Fibroblast of skin of abdomen (primary cell): ENCODE results near the gene FAM89B.
"Not testable (repeated sequence)": the region's sequence is repeated elsewhere in the genome, so short reads cannot be mapped to it uniquely, and the experiment has no call there.

Source experiments
- DNase-seq: peaks from one replicate; pipeline ENCODE4 v3.0.0-alpha.2; 2013

Gene FAM89B

GRCh38 chr11:65556470-65557279 is 15.7 kb upstream of the FAM89B start:
- DNase-seq: no peak

GRCh38 chr11:65557280-65558001 is 14.9 kb upstream of the FAM89B start:
- DNase-seq: no peak

DNA sequence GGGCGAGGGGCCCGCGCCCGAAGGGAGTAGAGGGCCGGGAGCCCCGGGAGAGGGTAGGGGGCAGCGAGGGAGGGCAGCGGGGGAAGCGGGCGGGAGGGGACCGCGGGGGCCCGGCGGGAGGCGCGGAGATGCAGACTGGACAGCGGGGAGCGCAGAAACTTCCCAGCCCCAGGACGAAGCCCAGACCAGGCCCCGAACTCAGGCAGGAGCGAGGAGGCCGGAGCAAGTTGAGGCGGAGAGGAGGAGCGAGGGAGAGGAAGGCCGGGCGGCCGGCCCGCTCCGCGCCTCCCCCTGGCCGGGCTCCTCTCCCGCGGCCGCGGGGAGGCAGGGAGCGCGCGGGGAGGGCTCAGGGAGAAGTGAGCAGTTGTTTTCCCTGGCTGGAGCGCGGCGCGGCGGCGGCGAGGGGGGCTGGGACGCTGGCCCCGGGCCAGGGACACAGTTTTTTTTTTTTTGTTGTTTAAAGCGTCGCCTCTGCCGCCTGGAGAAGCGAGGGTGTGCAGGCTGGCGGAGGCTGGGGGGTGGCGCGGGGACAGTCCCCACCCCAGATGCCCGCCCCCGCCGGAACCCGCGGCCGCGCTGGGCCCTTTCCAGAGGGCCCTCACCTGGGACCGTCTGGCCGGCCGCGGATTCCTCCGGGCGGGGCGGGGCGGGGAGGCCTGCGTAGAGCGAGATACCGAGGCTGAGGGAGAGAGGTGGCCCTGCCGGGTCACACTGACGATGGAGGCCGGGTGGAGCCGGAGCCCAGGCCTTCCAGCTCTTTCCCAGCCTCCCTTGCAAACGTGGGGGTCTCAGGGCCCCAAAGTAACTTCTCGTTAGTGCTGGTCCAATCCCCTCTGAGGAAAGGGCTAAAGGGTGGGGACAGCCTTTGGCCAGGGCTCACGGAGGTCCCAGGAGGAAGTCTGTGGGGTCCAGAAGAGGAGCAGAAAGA is 14.1 kb upstream of the FAM89B start, which contains the start of gene LTBP3:
TSS of gene LTBP3 (minus strand) at position 358 of the 928 bp plus-strand sequence. CDS start 400 bp downstream, outside the sequence.
- peak; percentile 87 for DNase-seq

- DNase-seq: peak; percentile 45
Measured at GRCh38 chr11:65558930-65559509, 13.3 kb upstream of the FAM89B start.

DNA sequence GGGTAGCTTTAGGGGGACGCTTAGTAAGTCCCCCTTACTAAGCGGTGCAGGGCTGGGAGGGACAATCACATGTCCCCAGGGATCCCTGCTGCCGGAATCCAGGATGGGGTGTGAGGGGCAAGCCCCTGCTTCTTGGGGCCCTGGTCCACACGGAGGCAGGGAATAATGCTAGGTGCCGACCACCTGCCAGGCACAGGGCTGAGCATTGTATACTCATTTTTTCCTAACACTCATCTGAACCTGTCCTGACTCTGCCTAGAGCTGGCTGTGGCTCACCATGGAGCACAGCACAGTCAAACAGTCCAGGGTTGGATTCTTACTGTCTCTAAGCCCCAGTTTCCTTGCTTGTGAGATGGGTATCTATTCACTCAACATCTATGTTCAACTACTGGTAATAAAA is 12.8 kb upstream of the FAM89B start:
- no peak for DNase-seq

- peak; percentile 45 for DNase-seq
Measured at GRCh38 chr11:65559951-65560537, 12.3 kb upstream of the FAM89B start.

DNA sequence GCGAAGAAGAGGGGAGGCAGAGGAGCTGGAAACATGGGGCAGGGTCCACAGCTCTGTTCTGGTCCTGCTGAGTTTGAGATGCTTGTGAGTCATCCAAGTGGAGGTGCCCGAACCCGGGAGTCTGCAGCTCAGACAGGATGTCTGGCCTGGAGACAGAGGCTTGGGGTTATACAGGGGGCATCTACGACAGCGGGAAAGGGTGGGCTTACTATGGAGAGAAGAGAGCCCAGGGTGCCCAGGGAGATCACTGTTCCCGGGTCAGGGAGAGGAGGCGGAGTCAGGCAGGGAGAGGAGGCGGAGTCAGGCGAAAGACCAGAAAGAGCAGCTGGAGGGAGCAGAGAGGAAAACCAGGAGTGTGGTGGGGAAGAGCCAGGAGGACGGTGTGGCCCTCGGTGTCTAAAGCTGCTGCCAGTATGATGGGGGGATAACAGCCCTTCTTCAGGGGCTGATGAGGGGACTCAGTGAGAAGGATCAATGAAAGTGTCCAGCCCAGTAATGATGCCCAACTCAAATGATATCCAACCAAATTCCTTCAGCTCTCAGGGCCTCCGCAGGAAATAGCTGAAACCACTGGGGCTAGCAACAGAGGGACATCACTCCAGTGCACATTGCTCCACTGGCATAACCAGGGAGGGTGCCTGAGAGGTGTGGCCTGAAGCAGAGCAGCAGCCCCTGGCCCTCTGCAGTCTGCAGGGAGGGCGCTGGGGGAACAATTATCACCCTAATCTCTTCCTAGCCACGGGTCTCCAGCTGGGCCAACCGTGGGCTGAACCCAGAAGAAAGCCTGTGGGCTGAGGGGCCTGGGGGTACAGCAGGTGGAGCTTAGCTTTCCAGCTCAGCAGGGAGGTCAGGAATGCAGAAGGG is 11.6 kb upstream of the FAM89B start:
- peak; percentile 76 for DNase-seq

- DNase-seq: no peak
Measured at GRCh38 chr11:65562020-65562419, 10.3 kb upstream of the FAM89B start.

DNA sequence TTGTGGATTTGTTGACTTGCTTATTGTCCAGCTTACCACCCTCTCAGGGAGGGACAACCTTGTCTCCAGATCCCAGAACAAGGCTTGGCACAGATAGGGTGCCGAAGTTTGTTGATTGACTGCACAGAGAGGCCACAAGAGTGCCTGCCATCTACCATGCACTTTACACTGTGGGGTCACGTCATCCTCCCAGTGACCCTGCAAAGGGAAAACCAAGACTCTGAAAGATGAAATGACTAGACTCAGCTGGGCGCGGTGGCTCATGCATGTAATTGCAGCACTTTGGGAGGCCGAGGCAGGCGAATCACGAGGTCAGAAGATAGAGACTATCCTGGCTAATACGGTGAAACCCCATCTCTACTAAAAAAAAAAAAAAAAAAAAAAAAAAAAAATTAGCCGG is 9.6 kb upstream of the FAM89B start:
- no peak for DNase-seq

DNA sequence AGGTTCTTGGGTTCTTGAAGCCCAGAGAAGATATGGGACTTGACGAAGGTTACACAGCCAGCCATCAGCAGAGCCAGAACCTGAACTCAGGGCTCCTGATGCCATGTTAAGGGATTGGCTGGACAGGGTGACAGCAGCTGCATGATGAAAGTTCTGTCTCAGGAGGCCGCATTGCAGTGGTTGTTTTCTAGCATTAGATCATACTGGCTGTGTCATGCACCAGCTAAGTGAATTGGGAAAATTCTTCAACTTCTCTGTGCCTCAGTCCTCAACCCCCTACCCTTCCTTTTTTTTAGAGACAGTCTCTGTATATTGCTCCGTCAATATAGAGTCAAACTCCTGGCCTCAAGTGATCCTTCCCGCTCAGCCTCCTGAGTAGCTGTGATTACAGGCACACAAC is 8.7 kb upstream of the FAM89B start:
- DNase-seq: no peak

DNA sequence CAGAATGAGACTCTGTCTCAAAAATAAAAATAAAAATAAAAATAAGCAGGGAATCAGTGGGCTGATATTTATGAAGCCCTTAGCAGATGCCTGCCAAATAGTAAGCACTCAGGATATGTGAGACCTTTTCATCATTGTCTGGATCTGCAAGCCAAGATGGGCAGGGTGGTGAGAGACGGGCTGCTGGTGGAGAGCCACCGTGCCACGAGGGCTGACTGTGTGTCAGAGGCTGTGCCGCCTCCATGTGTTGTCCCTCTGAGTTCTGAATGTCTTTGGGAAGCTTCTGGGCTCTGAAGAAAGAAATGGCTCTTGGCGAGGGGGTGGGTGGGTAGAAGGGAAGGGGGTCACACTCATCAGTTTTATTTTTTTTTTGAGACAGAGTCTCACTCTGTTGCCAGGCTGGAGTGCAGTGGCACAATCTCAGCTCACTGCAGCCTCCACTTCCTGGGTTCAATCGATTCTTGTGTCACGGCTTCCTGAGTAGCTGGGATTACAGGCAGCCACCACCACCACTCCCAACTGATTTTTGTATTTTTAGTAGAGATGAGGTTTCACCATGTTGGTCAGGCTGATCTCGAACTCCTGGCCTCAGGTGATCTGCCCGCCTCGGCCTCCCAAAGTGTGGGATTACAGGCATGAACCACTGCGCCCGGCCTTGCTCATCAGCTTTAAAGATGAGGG is 7.3 kb upstream of the FAM89B start:
- not testable (repeated sequence) for DNase-seq

- DNase-seq: no peak
Measured at GRCh38 chr11:65565624-65566453, 6.5 kb upstream of the FAM89B start.

- DNase-seq: no peak
Measured at GRCh38 chr11:65569164-65569972, 3.0 kb upstream of the FAM89B start.

- DNase-seq: peak; percentile 99
Measured at GRCh38 chr11:65569973-65570918, 2.1 kb upstream of the FAM89B start, which contains the start of gene ZNRD2. Gene ZNRD2, plus strand, starts transcription at chr11:65570477. Its CDS starts 15 bp downstream, at chr11:65570492.

DNA sequence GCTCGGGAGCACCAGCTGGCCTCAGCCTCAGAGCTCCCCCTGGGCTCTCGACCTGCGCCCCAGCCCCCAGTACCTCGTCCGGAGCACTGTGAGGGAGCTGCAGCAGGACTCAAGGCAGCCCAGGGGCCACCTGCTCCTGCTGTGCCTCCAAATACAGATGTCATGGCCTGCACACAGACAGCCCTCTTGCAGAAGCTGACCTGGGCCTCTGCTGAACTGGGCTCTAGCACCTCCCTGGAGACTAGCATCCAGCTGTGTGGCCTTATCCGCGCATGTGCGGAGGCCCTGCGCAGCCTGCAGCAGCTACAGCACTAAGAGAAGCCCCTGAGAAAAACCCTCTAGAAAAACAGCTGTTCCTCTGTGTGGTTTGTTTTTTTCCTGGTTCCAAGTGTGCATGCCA is 918 bp upstream of the FAM89B start:
- no peak for DNase-seq

DNA sequence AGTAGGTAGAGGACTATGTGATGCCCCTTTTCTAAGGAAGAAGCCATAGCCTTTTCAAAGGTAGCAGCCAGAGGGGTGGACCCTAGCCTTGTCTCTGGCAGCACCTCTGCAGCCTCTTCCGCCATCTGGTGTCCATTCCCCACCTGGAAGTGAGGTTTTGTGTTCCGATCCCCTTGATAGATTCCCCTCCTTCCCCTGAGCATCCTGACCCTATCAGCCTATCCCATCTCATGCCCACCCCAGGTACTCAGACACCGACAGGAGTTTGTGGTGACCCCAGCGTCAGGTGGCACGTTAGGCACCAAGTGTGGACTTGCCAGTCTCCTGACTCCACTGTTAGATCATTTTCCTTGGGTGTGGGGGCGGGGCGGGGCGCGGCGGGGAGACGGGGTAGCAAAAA is 398 bp upstream of the FAM89B start:
- DNase-seq: peak; percentile 51
